ENCODE measurements around the gene IVNS1ABP.

DNA sequence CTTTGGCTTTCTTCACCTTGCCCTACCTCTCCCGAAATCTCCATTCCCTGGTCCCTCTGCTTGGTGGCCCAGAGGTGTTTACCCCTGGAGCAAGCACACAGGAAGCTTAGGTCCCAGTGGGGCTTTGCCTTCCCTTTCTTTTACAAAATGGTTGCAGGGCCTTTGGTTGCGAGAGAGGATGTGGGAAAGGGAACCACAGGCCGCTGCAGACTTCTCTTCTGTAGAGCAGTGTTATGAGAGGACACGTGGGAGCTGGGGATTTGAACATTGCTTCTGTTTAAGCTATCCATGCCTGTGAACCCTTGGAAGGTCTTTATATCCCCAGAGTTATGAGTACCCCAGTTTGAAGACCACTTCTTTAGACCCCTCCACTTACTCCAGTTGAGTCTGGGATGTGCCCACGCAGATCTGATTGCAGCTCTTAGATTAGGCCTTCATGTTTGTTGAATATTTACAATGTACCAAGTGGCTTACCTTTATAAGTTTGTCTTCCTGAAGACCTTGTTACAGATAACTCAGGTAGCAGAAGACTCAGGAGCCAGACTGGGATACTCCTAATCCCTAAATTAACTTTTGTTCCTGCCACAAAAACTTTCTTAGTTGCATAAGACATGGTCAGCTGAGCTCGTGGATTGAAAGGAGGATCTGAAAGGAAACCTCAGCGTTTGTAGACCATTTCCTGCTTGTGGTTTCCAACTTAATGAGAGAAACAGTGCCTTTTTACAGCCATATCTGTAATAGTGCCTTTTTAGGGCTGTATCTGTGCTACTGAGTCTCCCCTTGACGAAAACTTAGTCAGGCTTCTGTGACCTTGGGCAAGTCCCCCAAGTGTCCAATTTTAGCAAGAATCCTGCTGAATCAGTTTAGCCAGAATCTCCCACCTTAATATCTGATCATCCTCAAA lies 21.9 kb upstream of the IVNS1ABP start:
- TF ChIP-seq CHD1 (IDR thresholded peaks at IDR 0.05; ENCODE audit: low read length), result no peak
- TF ChIP-seq NCOA4 (IDR thresholded peaks at IDR 0.05; ENCODE audit: partially characterized antibody), result no peak
- TF ChIP-seq, protein P1, sequence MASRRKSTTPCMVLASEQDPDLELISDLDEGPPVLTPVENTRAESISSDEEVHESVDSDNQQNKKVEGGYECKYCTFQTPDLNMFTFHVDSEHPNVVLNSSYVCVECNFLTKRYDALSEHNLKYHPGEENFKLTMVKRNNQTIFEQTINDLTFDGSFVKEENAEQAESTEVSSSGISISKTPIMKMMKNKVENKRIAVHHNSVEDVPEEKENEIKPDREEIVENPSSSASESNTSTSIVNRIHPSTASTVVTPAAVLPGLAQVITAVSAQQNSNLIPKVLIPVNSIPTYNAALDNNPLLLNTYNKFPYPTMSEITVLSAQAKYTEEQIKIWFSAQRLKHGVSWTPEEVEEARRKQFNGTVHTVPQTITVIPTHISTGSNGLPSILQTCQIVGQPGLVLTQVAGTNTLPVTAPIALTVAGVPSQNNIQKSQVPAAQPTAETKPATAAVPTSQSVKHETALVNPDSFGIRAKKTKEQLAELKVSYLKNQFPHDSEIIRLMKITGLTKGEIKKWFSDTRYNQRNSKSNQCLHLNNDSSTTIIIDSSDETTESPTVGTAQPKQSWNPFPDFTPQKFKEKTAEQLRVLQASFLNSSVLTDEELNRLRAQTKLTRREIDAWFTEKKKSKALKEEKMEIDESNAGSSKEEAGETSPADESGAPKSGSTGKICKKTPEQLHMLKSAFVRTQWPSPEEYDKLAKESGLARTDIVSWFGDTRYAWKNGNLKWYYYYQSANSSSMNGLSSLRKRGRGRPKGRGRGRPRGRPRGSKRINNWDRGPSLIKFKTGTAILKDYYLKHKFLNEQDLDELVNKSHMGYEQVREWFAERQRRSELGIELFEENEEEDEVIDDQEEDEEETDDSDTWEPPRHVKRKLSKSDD (conservative IDR thresholded peaks at IDR 0.05; ENCODE audit: low read length), result no peak
- no peak for TF ChIP-seq FOXJ3 (CRISPR knock-in tag; IDR thresholded peaks at IDR 0.05)
- TF ChIP-seq, protein P2, sequence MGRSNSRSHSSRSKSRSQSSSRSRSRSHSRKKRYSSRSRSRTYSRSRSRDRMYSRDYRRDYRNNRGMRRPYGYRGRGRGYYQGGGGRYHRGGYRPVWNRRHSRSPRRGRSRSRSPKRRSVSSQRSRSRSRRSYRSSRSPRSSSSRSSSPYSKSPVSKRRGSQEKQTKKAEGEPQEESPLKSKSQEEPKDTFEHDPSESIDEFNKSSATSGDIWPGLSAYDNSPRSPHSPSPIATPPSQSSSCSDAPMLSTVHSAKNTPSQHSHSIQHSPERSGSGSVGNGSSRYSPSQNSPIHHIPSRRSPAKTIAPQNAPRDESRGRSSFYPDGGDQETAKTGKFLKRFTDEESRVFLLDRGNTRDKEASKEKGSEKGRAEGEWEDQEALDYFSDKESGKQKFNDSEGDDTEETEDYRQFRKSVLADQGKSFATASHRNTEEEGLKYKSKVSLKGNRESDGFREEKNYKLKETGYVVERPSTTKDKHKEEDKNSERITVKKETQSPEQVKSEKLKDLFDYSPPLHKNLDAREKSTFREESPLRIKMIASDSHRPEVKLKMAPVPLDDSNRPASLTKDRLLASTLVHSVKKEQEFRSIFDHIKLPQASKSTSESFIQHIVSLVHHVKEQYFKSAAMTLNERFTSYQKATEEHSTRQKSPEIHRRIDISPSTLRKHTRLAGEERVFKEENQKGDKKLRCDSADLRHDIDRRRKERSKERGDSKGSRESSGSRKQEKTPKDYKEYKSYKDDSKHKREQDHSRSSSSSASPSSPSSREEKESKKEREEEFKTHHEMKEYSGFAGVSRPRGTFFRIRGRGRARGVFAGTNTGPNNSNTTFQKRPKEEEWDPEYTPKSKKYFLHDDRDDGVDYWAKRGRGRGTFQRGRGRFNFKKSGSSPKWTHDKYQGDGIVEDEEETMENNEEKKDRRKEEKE (IDR thresholded peaks at IDR 0.05; ENCODE audit: borderline replicate concordance in 1 of 2, control insufficient read depth in 1 of 2, low read depth in 2 of 2, low read length in 1 of 2), result no peak
- TF ChIP-seq SNRNP70 (optimal IDR thresholded peaks at IDR 0.05; ENCODE audit: low read depth, low read length), result no peak
